Endothelial cell of umbilical vein (primary cell): Measurements from ENCODE around the gene TMEM98. TPM values are rescaled to one million over a fixed set of nuclear protein-coding genes. Genes with fewer than 3 reads are reported as not detected.

Source experiments
- BruUV-seq: library from RNA; stranded (reverse); fragments of 400-500 nt; replicated peaks from 2 replicates; lab custom pipeline; 2021; lab: Mats Ljungman, UMichigan
- CTCF ChIA-PET: fragments of 300-600, 350-600 bp; sonication (Branson Sonifier 250); formaldehyde crosslinking; loops from one replicate; lab custom pipeline; 2021; ENCODE audit warnings: antibody characterized with exemption, inconsistent platforms; lab: Charles Lee
- POLR2A ChIA-PET: fragments of 300-600, 350-600 bp; sonication (Branson Sonifier 250); formaldehyde crosslinking; loops from one replicate; lab custom pipeline; 2021; ENCODE audit warnings: antibody characterized with exemption, inconsistent platforms; lab: Charles Lee
- DNase-seq: peaks from one replicate; pipeline ENCODE4 v3.0.0-alpha.2; 2011; ENCODE audit warnings: low read depth, low spot score
- FAIRE-seq: peaks from 2 replicates; lab custom pipeline; 2011; peaks lifted over from hg19 to GRCh38; lab: Jason Lieb, UNC
- H2AFZ ChIP-seq: 2 replicates; pipeline ENCODE4 v1.6.0; 2012; ENCODE audit warnings: low read depth, low read length, control low read depth, inconsistent platforms
- H3K27ac ChIP-seq: 2 replicates; pipeline ENCODE4 v1.5.1; 2011; ENCODE audit warnings: low read depth, mild to moderate bottlenecking, control low read depth, low read length, moderate library complexity; ENCODE audit not compliant: insufficient read depth
- H3K27me3 ChIP-seq, 2 experiments: 2 replicates each; pipeline versions ENCODE4 v1.6.0 to v1.6.1; 2011; ENCODE audit warnings: low read length in 2 of 2, mixed read lengths in 1 of 2; ENCODE audit not compliant: control insufficient read depth in 2 of 2, insufficient read depth in 2 of 2
- H3K36me3 ChIP-seq, 2 experiments: 2 replicates in 1 of 2; 3 replicates in 1 of 2; pipeline ENCODE4 v1.5.1; 2011; ENCODE audit warnings: low read length in 2 of 2, mild to moderate bottlenecking in 1 of 2, moderate library complexity in 1 of 2; ENCODE audit not compliant: control insufficient read depth in 2 of 2, insufficient read depth in 2 of 2; ENCODE audit errors: extremely low read depth in 1 of 2
- H3K4me1 ChIP-seq: 3 replicates; pipeline ENCODE4 v1.5.1; 2011; ENCODE audit warnings: mild to moderate bottlenecking, low read length; ENCODE audit not compliant: control insufficient read depth, insufficient read depth; ENCODE audit errors: extremely low read depth
- H3K4me2 ChIP-seq: 2 replicates; pipeline ENCODE4 v1.6.1; 2011; ENCODE audit warnings: low read length, control low read depth, mixed read lengths; ENCODE audit not compliant: insufficient read depth
- H3K4me3 ChIP-seq, 3 experiments: fragments of 200-600 bp in 1 of 3; sonication (generic), shearing (Covaris generic) in 1 of 3; replicated peaks in 1 of 3; 2 replicates each; pipeline ENCODE4 v1.5.1; 2011 to 2016; ENCODE audit warnings: control low read depth in 3 of 3, low read length in 3 of 3, mild to moderate bottlenecking in 2 of 3, inconsistent platforms in 1 of 3, low read depth in 1 of 3, moderate library complexity in 1 of 3; ENCODE audit not compliant: insufficient read depth in 1 of 3
- H3K79me2 ChIP-seq: 2 replicates; pipeline ENCODE4 v1.6.0; 2012; ENCODE audit warnings: low read length, inconsistent platforms; ENCODE audit not compliant: control insufficient read depth, insufficient read depth
- H3K9ac ChIP-seq: replicated peaks from 2 replicates; pipeline ENCODE3; 2011; ENCODE audit warnings: low read length, control low read depth; ENCODE audit not compliant: insufficient read depth; ENCODE audit errors: extremely low read depth
- H3K9me1 ChIP-seq: replicated peaks from 3 replicates; pipeline ENCODE4 v1.6.0; 2011; ENCODE audit warnings: mild to moderate bottlenecking, low read length; ENCODE audit not compliant: control insufficient read depth, insufficient read depth; ENCODE audit errors: extremely low read depth
- H3K9me3 ChIP-seq: replicated peaks from 2 replicates; pipeline ENCODE4 v1.5.1; 2012; ENCODE audit warnings: low read length, inconsistent platforms; ENCODE audit not compliant: control insufficient read depth, insufficient read depth
- H4K20me1 ChIP-seq: replicated peaks from 2 replicates; pipeline ENCODE3; 2011; ENCODE audit warnings: mild to moderate bottlenecking, low read length; ENCODE audit not compliant: control insufficient read depth, insufficient read depth; ENCODE audit errors: extremely low read depth
- CTCF ChIP-seq, 2 donors: IDR thresholded peaks; 1 replicate in 1 of 2; 2 replicates in 1 of 2; pipeline ENCODE4 v1.5.1; 2011; ENCODE audit warnings: low read length in 2 of 2, mild to moderate bottlenecking in 2 of 2, moderate library complexity in 2 of 2, control low read depth in 1 of 2, inconsistent platforms in 1 of 2, low read depth in 1 of 2; ENCODE audit not compliant: insufficient read depth in 1 of 2; ENCODE audit errors: extremely low read depth in 1 of 2
- EZH2 ChIP-seq: IDR thresholded peaks from 2 replicates; pipeline ENCODE4 v1.6.1; 2012; ENCODE audit warnings: borderline replicate concordance, low read depth, mild to moderate bottlenecking, moderate library complexity, low read length, inconsistent platforms; ENCODE audit not compliant: severe bottlenecking
- FOS ChIP-seq: IDR thresholded peaks from 2 replicates; pipeline ENCODE4 v1.6.1; 2011; ENCODE audit warnings: mild to moderate bottlenecking, low read length, moderate library complexity, borderline replicate concordance; ENCODE audit not compliant: insufficient read depth
- GATA2 ChIP-seq: IDR thresholded peaks from 2 replicates; pipeline ENCODE4 v1.7.0; 2011; ENCODE audit warnings: low read depth, mild to moderate bottlenecking, moderate library complexity, mixed read lengths, low read length; ENCODE audit not compliant: insufficient read length, insufficient read depth
- JUN ChIP-seq: IDR thresholded peaks from 2 replicates; pipeline ENCODE4 v1.6.1; 2011; ENCODE audit warnings: borderline replicate concordance, low read depth; ENCODE audit not compliant: insufficient read length, insufficient read depth
- MAX ChIP-seq: IDR thresholded peaks from 2 replicates; pipeline ENCODE4 v1.6.1; 2011; ENCODE audit not compliant: insufficient read depth, insufficient read length
- POLR2A ChIP-seq: IDR thresholded peaks from 2 replicates; pipeline ENCODE4 v1.6.1; 2012; ENCODE audit warnings: low read depth, mild to moderate bottlenecking, control low read depth, low read length
- POLR2AphosphoS5 ChIP-seq: IDR thresholded peaks from 2 replicates; pipeline ENCODE4 v1.6.1; 2012; ENCODE audit warnings: low read depth, mild to moderate bottlenecking, control low read depth, low read length, moderate library complexity; ENCODE audit not compliant: insufficient read depth
- dilution Hi-C: fragments of 300-500 bp; cut with MboI; formaldehyde crosslinking; loops from one replicate; pipeline ENCODE4 v1.15.0; 2019; ENCODE audit warnings: low sequenced_read_pairs; ENCODE audit not compliant: extremely low pct_ligation_motif_present
- intact Hi-C: fragments of 100-400 bp; cut with micrococcal nuclease; formaldehyde crosslinking; loops from one replicate; pipeline ENCODE4 v1.10.0; 2022
- polyA plus RNA-seq, 4 experiments: library from polyadenylated mRNA; depleted of rRNA in 3 of 4; stranded (reverse) in 3 of 4; unstranded in 1 of 4; fragments of >200 nt; gene quantifications; 2 replicates each; pipeline versions ENCODE4 v1.2.1 to v1.2.3, GENCODE V29; 2011 to 2012; ENCODE audit warnings: missing spikeins in 1 of 4
- total RNA-seq: library from RNA; stranded (reverse); gene quantifications from 2 replicates; pipeline ENCODE4 v1.2.3, GENCODE V29; 2021

Gene TMEM98
- total and polyA plus RNA-seq, 2 donors (not counting 3 experiments of a cell fraction or from before 2014, with no cell fraction given), result 83.6 to 456 TPM

GRCh38 chr17:32947736-32948135, 19.8 kb downstream of the TMEM98 start:
- Histone ChIP-seq H3K79me2 (no peaks in the 10 kb centered on the region), H4K20me1 (no peaks in the 10 kb centered on the region), H2AFZ (no peak overlapping the region), H3K4me2 (no peak overlapping the region), H3K27me3 (peaks cover 0 to 2% of the 10 kb centered on the region in 2 experiments), H3K4me1 (no peaks in the 10 kb centered on the region), H3K36me3 (no peaks in the 10 kb centered on the region), H3K9me1 (no peaks in the 10 kb centered on the region), H3K4me3 (no peak overlapping the region), H3K9ac (no peak overlapping the region), H3K27ac (no peak overlapping the region), H3K9me3 (no peaks in the 10 kb centered on the region)
- no peak for TF ChIP-seq JUN
- TF ChIP-seq EZH2, result no peak
- no peak for TF ChIP-seq MAX
- TF ChIP-seq POLR2AphosphoS5, result no peak
- no peak for TF ChIP-seq CTCF (IDR thresholded peaks at IDR 0.05; ENCODE audit: extremely low read depth in 1 of 2, insufficient read depth in 1 of 2, low read depth in 1 of 2, low read length in 2 of 2)
- TF ChIP-seq POLR2A, result no peak
- no peak for TF ChIP-seq GATA2
- no peak for TF ChIP-seq FOS
- DNase-seq (no peak), FAIRE-seq (peak; percentile 73)
- dilution Hi-C loops, result no loop called here
- ChIA-PET POLR2A (no interaction called here), CTCF (interaction anchor here (1.1 kb wide), 1 partner anchor 50 kb away, joined by 3 read pairs; no protein-coding TSS in a partner anchor)
- BruUV-seq, result no TSS peak
- intact Hi-C loops, result no loop called here
